PC-3 (cell line): ENCODE measurements around the gene LRPPRC. TPM values are rescaled to one million over a fixed set of nuclear protein-coding genes. Genes with fewer than 3 reads are reported as not detected.
A peak's percentile ranks its signal among the peaks of the same experiment; 100 is the strongest.

ENCODE experiments used
- ATAC-seq: fragments of 200-7000 bp; cut with Tn5 transposase; 2 replicates; pipeline ENCODE4 v1.9.1; 2020; ENCODE audit warnings: mild to moderate bottlenecking, moderate library complexity
- BruUV-seq: library from RNA; stranded (reverse); fragments of 400-500 nt; replicated peaks from 2 replicates; lab custom pipeline; 2021; lab: Mats Ljungman, UMichigan
- CTCF ChIA-PET: fragments of 300-600 bp; sonication (Branson Sonifier 250); formaldehyde crosslinking; loops from one replicate; lab custom pipeline; 2022; ENCODE audit warnings: antibody characterized with exemption; lab: Charles Lee
- POLR2A ChIA-PET: fragments of 300-600 bp; sonication (Branson Sonifier 250); formaldehyde crosslinking; loops from one replicate; lab custom pipeline; 2022; ENCODE audit warnings: antibody characterized with exemption; ENCODE audit not compliant: unreplicated experiment; lab: Charles Lee
- DNase-seq: peaks from one replicate; pipeline ENCODE4 v3.0.0-alpha.2; 2015
- H2AFZ ChIP-seq: fragments of 300-600 bp; sonication (generic); 2 replicates; pipeline ENCODE4 v1.6.0; 2016; ENCODE audit warnings: antibody characterized with exemption, low read length
- H3F3A ChIP-seq: fragments of 300-600 bp; sonication (generic); one replicate; pipeline ENCODE4 v1.6.0; 2017; ENCODE audit warnings: antibody characterized with exemption, low read length, control low read depth, mild to moderate bottlenecking; ENCODE audit not compliant: unreplicated experiment
- H3K27ac ChIP-seq: fragments of 300-600 bp; sonication (generic); 2 replicates; pipeline ENCODE4 v1.5.1; 2016; ENCODE audit warnings: mild to moderate bottlenecking, low read length
- H3K27me3 ChIP-seq: fragments of 300-600 bp; sonication (generic); 2 replicates; pipeline ENCODE4 v1.6.1; 2016; ENCODE audit warnings: low read length, mixed read lengths
- H3K36me3 ChIP-seq: fragments of 300-600 bp; sonication (generic); 2 replicates; pipeline ENCODE4 v1.6.1; 2016; ENCODE audit warnings: low read depth, mixed run types, low read length, mixed read lengths
- H3K4me1 ChIP-seq: fragments of 300-600 bp; sonication (generic); 2 replicates; pipeline ENCODE4 v1.5.1; 2016; ENCODE audit warnings: low read length; ENCODE audit not compliant: insufficient read depth
- H3K4me2 ChIP-seq: fragments of 300-600 bp; sonication (generic); 2 replicates; pipeline ENCODE4 v1.6.0; 2016; ENCODE audit warnings: low read length
- H3K4me3 ChIP-seq: fragments of 300-600 bp; sonication (generic); 2 replicates; pipeline ENCODE4 v1.5.1; 2016; ENCODE audit warnings: mild to moderate bottlenecking, low read length, mixed read lengths
- H3K79me2 ChIP-seq: fragments of 300-600 bp; sonication (generic); 2 replicates; pipeline ENCODE4 v1.6.1; 2017; ENCODE audit warnings: low read length, mixed read lengths
- H3K9ac ChIP-seq: fragments of 300-600 bp; sonication (generic); 2 replicates; pipeline ENCODE4 v1.6.0; 2016; ENCODE audit warnings: mild to moderate bottlenecking, low read length
- H3K9me2 ChIP-seq: fragments of 300-600 bp; sonication (generic); replicated peaks from 2 replicates; pipeline ENCODE4 v1.6.1; 2016; ENCODE audit warnings: mixed run types, low read length, mixed read lengths
- H3K9me3 ChIP-seq: fragments of 300-600 bp; sonication (generic); 2 replicates; pipeline ENCODE4 v1.6.1; 2016; ENCODE audit warnings: low read length, mixed read lengths
- H4K20me1 ChIP-seq: fragments of 300-600 bp; sonication (generic); 2 replicates; pipeline ENCODE4 v1.6.1; 2016; ENCODE audit warnings: low read length, mixed read lengths
- EZH2 ChIP-seq: fragments of 300-600 bp; sonication (generic); IDR thresholded peaks from one replicate; pipeline ENCODE4 v1.6.1; 2017; ENCODE audit warnings: antibody characterized with exemption, mild to moderate bottlenecking, low read length; ENCODE audit not compliant: unreplicated experiment
- EZH2phosphoT487 ChIP-seq: fragments of 300-600 bp; sonication (generic); IDR thresholded peaks from 2 replicates; pipeline ENCODE4 v1.6.1; 2018; ENCODE audit warnings: mild to moderate bottlenecking, antibody characterized with exemption, low read length, borderline replicate concordance
- intact Hi-C: fragments of 100-400 bp; cut with micrococcal nuclease; formaldehyde crosslinking; loops from 2 replicates; pipeline ENCODE4 v1.9.0; 2023
- total RNA-seq: library from RNA; depleted of rRNA; stranded (reverse); fragments of >200 nt; gene quantifications from 2 replicates; pipeline ENCODE4 v1.2.3, GENCODE V29; 2014
- TF ChIP-seq, protein P1 (sequence below): fragments of 300-600 bp; sonication (generic); conservative IDR thresholded peaks from 2 replicates; pipeline ENCODE4 v1.5.1; 2017; ENCODE audit warnings: antibody characterized with exemption, low read depth, mild to moderate bottlenecking, low read length

LRPPRC gene
- total RNA-seq, 1 experiment from 2014 or later: 94.8 TPM

DNA sequence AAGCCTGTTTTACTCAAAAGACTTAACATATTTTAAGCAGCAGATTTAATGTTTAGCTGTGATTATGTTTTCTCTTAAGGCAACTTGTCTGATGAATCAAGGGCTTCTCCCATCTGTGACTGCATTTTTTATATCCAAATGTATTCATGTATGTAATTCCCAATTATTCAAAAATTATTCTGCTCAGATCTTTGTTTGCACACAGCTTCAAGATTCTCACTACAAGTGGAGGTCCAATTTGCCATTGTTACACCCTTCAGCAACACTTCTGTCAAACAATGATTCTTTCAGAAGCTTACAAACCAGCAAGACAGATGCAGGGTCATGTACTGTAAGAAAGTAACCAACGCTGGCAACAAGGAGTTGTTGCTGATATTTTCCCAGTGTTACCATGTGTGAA lies 5.9 kb upstream of the LRPPRC start:
- ATAC-seq: no peak
- TF ChIP-seq EZH2phosphoT487: no peak
- TF ChIP-seq EZH2: no peak
- TF ChIP-seq, protein P1, sequence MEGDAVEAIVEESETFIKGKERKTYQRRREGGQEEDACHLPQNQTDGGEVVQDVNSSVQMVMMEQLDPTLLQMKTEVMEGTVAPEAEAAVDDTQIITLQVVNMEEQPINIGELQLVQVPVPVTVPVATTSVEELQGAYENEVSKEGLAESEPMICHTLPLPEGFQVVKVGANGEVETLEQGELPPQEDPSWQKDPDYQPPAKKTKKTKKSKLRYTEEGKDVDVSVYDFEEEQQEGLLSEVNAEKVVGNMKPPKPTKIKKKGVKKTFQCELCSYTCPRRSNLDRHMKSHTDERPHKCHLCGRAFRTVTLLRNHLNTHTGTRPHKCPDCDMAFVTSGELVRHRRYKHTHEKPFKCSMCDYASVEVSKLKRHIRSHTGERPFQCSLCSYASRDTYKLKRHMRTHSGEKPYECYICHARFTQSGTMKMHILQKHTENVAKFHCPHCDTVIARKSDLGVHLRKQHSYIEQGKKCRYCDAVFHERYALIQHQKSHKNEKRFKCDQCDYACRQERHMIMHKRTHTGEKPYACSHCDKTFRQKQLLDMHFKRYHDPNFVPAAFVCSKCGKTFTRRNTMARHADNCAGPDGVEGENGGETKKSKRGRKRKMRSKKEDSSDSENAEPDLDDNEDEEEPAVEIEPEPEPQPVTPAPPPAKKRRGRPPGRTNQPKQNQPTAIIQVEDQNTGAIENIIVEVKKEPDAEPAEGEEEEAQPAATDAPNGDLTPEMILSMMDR: no peak
- CTCF ChIA-PET: no interaction called here

DNA sequence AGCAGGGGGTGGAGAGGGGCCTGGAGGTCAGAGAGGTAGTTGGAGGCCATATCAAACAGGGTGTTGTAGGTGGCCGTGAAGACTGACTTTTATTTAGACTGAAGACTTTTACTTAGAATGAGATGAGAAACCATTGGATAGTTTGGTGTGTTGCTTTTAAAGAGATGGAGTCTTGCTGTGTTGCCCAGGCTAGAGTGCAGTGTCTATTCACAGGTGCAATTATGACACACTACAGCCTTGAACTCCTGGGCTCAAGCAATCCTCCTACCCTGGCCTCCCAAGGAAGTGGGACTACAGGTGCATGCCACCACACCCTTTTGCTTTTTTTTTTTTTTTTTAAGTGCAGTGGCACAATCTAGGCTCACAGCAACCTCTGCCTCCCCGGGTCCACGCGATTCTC lies 2.5 kb upstream of the LRPPRC start:
- Histone ChIP-seq H3K4me1 (peaks cover 13% of the 10 kb centered on the region), H3F3A (no peaks in the 10 kb centered on the region), H3K4me3 (no peak overlapping the region), H3K27me3 (peaks cover 11% of the 10 kb centered on the region; the same call in 1 of the 2 replicates), H3K9ac (no peak overlapping the region), H4K20me1 (peaks cover 18% of the 10 kb centered on the region), H3K79me2 (peaks cover 28% of the 10 kb centered on the region), H3K36me3 (peaks cover 12% of the 10 kb centered on the region; the same call in 1 of the 2 replicates), H3K4me2 (no peak overlapping the region), H2AFZ (no peak overlapping the region), H3K9me2 (no peaks in the 10 kb centered on the region), H3K9me3 (no peaks in the 10 kb centered on the region), H3K27ac (no peak overlapping the region)
- DNase-seq: no peak
- POLR2A ChIA-PET: no interaction called here
- CTCF ChIA-PET: no interaction called here
- intact Hi-C loops: loop anchor here (5.0 kb wide), 1 partner anchor 169 kb away; the partner anchor contains the start of gene PPM1B
- no peak for ATAC-seq
- BruUV-seq: no TSS peak
- TF ChIP-seq EZH2phosphoT487 (no peak), EZH2 (no peak)
- TF ChIP-seq, protein P1: no peak

More for the DNA sequence above, 5.9 kb upstream of the LRPPRC start:
- H4K20me1 ChIP-seq: no peaks in the 10 kb centered on the region
- no peak overlapping the region for H3K27ac ChIP-seq
- no peak overlapping the region for H3K4me2 ChIP-seq
- intact Hi-C loops: no loop called here
- no peaks in the 10 kb centered on the region for H3K9me3 ChIP-seq
- no peaks in the 10 kb centered on the region for H3K9me2 ChIP-seq
- peaks cover 11% of the 10 kb centered on the region; the same call in 1 of the 2 replicates for H3K27me3 ChIP-seq
- H3K9ac ChIP-seq: no peak overlapping the region
- no peak overlapping the region for H2AFZ ChIP-seq
- no peaks in the 10 kb centered on the region for H3K36me3 ChIP-seq
- POLR2A ChIA-PET: no interaction called here
- H3K79me2 ChIP-seq: no peaks in the 10 kb centered on the region
- no peak for DNase-seq
- no peaks in the 10 kb centered on the region for H3K4me1 ChIP-seq
- BruUV-seq: no TSS peak
- no peaks in the 10 kb centered on the region for H3F3A ChIP-seq
- H3K4me3 ChIP-seq: no peak overlapping the region

DNA sequence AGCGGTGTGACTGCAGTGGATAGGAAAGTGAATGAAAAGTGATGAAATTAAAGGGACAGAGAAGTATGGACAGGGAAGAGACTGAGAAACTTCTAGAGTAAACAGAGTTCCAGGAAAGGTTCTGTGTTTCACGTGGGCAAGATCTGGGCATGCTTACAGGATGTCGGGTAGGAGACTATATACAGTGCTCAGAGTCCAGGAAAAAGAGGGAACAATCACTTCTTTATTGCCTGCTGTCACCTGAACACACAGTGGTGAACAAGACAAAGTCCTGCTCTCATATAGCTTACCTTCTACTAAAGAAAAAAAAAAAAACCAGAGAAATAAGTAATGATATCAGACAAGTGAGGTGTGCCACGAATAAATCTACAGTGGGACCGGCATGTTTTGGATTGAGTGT lies 2.4 kb downstream of the LRPPRC start:
- Histone ChIP-seq H3K9me3 (no peaks in the 10 kb centered on the region), H3K4me2 (peak overlapping the region; percentile 89), H3K36me3 (peaks cover 45% of the 10 kb centered on the region), H3K27me3 (no peaks in the 10 kb centered on the region), H3K79me2 (peaks cover 76% of the 10 kb centered on the region), H3K9me2 (no peaks in the 10 kb centered on the region), H4K20me1 (peaks cover 62% of the 10 kb centered on the region), H3K4me1 (peaks cover 13% of the 10 kb centered on the region), H3K4me3 (peak overlapping the region; percentile 89), H3F3A (no peaks in the 10 kb centered on the region), H2AFZ (no peak overlapping the region), H3K27ac (no peak overlapping the region), H3K9ac (no peak overlapping the region)
- intact Hi-C loops: no loop called here
- no TSS peak for BruUV-seq
- DNase-seq (no peak), ATAC-seq (no peak)
- CTCF ChIA-PET: no interaction called here
- TF ChIP-seq, protein P1: no peak
- POLR2A ChIA-PET: no interaction called here
